A549 (cell line): ENCODE data around the gene SLC27A1.

Source experiments
- CHD2 ChIP-seq: fragments of 150-350 bp; IDR thresholded peaks from 2 replicates; pipeline ENCODE4 v1.6.1; 2014; ENCODE audit warnings: low read length; ENCODE audit not compliant: partially characterized antibody
- CHD4 ChIP-seq: fragments of 200-600 bp; sonication (generic); IDR thresholded peaks from 2 replicates; pipeline ENCODE4 v1.6.1; 2016; ENCODE audit warnings: antibody characterized with exemption, mild to moderate bottlenecking, borderline replicate concordance
- EP300 ChIP-seq, 2 experiments: fragments of >200 bp; sonication (Bioruptor Twin); formaldehyde crosslinking; IDR thresholded peaks; 2 replicates in 1 of 2; 3 replicates in 1 of 2; pipeline ENCODE4 v1.6.1; 2016 to 2017
- ESRRA ChIP-seq: fragments of 150-350 bp; IDR thresholded peaks from 2 replicates; pipeline ENCODE4 v1.6.1; 2014; ENCODE audit warnings: mild to moderate bottlenecking, low read length, borderline replicate concordance
- HDAC2 ChIP-seq: fragments of 200-600 bp; sonication (generic); IDR thresholded peaks from 2 replicates; pipeline ENCODE4 v1.6.1; 2016
- HOXA7 ChIP-seq: fragments of 250-450 bp; sonication (Bioruptor Pico); IDR thresholded peaks from 2 replicates; pipeline ENCODE4 v1.5.0; 2020; ENCODE audit warnings: mild to moderate bottlenecking, moderate library complexity
- JUNB ChIP-seq: fragments of >200 bp; sonication (Bioruptor Twin); formaldehyde crosslinking; IDR thresholded peaks from 2 replicates; pipeline ENCODE4 v1.6.1; 2016
- MAX ChIP-seq: IDR thresholded peaks from 2 replicates; pipeline ENCODE4 v1.6.1; 2012
- POLR2A ChIP-seq: IDR thresholded peaks from 2 replicates; pipeline ENCODE4 v1.6.1; 2012; ENCODE audit warnings: mild to moderate bottlenecking, low read length
- POLR2AphosphoS2 ChIP-seq: conservative IDR thresholded peaks from 2 replicates; pipeline ENCODE4 v1.6.1; 2012; ENCODE audit warnings: low read length, improper control_type of control experiment, inconsistent platforms
- RAD21 ChIP-seq, 2 experiments: fragments of >200 bp in 1 of 2; sonication (Bioruptor Twin) in 1 of 2; formaldehyde crosslinking in 1 of 2; IDR thresholded peaks in 1 of 2; conservative IDR thresholded peaks in 1 of 2; 2 replicates in 1 of 2; 3 replicates in 1 of 2; pipeline ENCODE4 v1.6.1; 2012 to 2018; ENCODE audit warnings: inconsistent platforms in 1 of 2
- SMC3 ChIP-seq: fragments of >200 bp; sonication (Bioruptor Twin); formaldehyde crosslinking; IDR thresholded peaks from 3 replicates; pipeline ENCODE4 v1.6.1; 2018; ENCODE audit warnings: inconsistent platforms
- TF ChIP-seq, protein P1 (sequence below): fragments of >200 bp; sonication (Bioruptor Twin); formaldehyde crosslinking; IDR thresholded peaks from 3 replicates; pipeline ENCODE4 v1.5.1; 2016

DNA sequence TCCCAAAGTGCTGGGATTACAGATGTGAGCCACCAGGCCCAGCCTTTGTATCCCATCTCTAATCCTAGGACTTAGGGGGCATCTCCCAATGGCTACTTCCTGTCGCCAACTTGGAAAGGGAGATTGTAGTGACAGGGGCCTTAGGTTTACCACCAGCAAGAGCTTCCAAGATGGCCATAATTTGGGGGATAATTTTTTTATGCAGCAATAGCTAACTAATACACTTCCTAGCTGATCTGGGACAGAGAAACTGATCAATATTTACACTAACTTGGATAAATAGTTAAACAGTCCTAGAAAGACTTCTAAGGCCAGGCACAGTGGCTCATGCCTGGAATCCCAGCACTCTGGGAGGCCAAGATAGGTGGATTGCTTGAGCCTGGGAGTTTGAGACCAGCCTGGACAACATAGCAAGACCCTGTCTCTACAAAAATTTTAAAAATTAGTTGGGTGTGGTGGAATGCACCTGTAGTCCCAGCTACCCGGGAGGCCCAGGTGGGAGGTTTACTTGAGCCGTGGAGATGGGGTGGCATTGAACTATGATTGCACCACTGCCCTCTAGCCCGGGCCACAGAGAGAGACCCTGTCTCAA, 79.8 kb downstream of the SLC27A1 start:
- no peak for TF ChIP-seq CHD4
- TF ChIP-seq POLR2A, result no peak
- TF ChIP-seq, protein P1, sequence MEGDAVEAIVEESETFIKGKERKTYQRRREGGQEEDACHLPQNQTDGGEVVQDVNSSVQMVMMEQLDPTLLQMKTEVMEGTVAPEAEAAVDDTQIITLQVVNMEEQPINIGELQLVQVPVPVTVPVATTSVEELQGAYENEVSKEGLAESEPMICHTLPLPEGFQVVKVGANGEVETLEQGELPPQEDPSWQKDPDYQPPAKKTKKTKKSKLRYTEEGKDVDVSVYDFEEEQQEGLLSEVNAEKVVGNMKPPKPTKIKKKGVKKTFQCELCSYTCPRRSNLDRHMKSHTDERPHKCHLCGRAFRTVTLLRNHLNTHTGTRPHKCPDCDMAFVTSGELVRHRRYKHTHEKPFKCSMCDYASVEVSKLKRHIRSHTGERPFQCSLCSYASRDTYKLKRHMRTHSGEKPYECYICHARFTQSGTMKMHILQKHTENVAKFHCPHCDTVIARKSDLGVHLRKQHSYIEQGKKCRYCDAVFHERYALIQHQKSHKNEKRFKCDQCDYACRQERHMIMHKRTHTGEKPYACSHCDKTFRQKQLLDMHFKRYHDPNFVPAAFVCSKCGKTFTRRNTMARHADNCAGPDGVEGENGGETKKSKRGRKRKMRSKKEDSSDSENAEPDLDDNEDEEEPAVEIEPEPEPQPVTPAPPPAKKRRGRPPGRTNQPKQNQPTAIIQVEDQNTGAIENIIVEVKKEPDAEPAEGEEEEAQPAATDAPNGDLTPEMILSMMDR, result no peak
- TF ChIP-seq ESRRA, result no peak
- TF ChIP-seq EP300 (IDR thresholded peaks at IDR 0.05), result no peak
- TF ChIP-seq RAD21 (conservative IDR thresholded peaks at IDR 0.05 in 1 of 2, IDR thresholded peaks at IDR 0.05 in 1 of 2), result no peak
- TF ChIP-seq SMC3, result no peak
- TF ChIP-seq HOXA7, result no peak
- TF ChIP-seq MAX, result no peak
- no peak for TF ChIP-seq CHD2
- no peak for TF ChIP-seq POLR2AphosphoS2
- no peak for TF ChIP-seq HDAC2
- TF ChIP-seq JUNB, result no peak
